ENCODE data around the gene CD99. TPM values are rescaled to one million over a fixed set of nuclear protein-coding genes. Genes with fewer than 3 reads are reported as not detected.

The CD99 gene
- total and polyA plus RNA-seq, 9 of the 15 experiments (the other 6 are each of a cell fraction or from before 2014, with no cell fraction given) = 5.0 to 55.3 (median 34.5) TPM

- peak; percentile 60 for TF ChIP-seq RBFOX2 (IDR thresholded peaks at IDR 0.05; ENCODE audit: low read depth, low read length)
- peak in 1 of 2 experiments; percentile 51 for TF ChIP-seq E2F6 (IDR thresholded peaks at IDR 0.05; ENCODE audit: borderline replicate concordance in 1 of 2, extremely low read depth in 1 of 2, insufficient read depth in 1 of 2, insufficient read length in 1 of 2, low read depth in 1 of 2, low read length in 1 of 2, poor library complexity in 1 of 2, severe bottlenecking in 1 of 2)
- no peak for TF ChIP-seq ZBED1 (IDR thresholded peaks at IDR 0.05)
- TF ChIP-seq DPF2 (IDR thresholded peaks at IDR 0.05) = no peak
- no peak for TF ChIP-seq ZNF764 (CRISPR knock-in tag; IDR thresholded peaks at IDR 0.05; ENCODE audit: low read depth)
- no peak for TF ChIP-seq CBX5 (IDR thresholded peaks at IDR 0.05; ENCODE audit: borderline replicate concordance, low read depth)
- TF ChIP-seq GABPA (tag; conservative IDR thresholded peaks at IDR 0.05; ENCODE audit: low read depth) = peak; percentile 43
- peak; percentile 65 for TF ChIP-seq ZFX (CRISPR knock-in tag; IDR thresholded peaks at IDR 0.05)
- TF ChIP-seq UBTF (IDR thresholded peaks at IDR 0.05; ENCODE audit: borderline replicate concordance in 1 of 2, low read depth in 2 of 2, low read length in 2 of 2) = 0 out of 4 replicates have a peak, but pooled peaks of 1 of the 2 experiments have one; percentile 2
- no peak for TF ChIP-seq FOXA1 (IDR thresholded peaks at IDR 0.05; ENCODE audit: borderline replicate concordance)
- TF ChIP-seq SAFB (IDR thresholded peaks at IDR 0.05; ENCODE audit: borderline replicate concordance, low read depth, low read length) = 0 out of 2 replicates have a peak, but pooled peaks have one; percentile 6
- no peak for TF ChIP-seq ZNF324 (CRISPR knock-in tag; IDR thresholded peaks at IDR 0.05)
Measured at GRCh38 chrX:2691543-2692220, 587 bp downstream of the CD99 start (continued).
